Endothelial cell (in vitro differentiated cells): Measurements from ENCODE around the gene ITCH. TPM values are rescaled to one million over a fixed set of nuclear protein-coding genes. Genes with fewer than 3 reads are reported as not detected.
A peak's percentile ranks its signal among the peaks of the same experiment; 100 is the strongest.
"Not testable (repeated sequence)": the region's sequence is repeated elsewhere in the genome, so short reads cannot be mapped to it uniquely, and the experiment has no call there.

Experiments
- DNase-seq: peaks from one replicate; pipeline ENCODE4 v3.0.0; 2021; ENCODE audit warnings: low spot score
- H3K27ac Mint-ChIP-seq: one replicate; pipeline ENCODE4 v1.8.0; 2021; ENCODE audit warnings: mixed read lengths, inconsistent platforms; ENCODE audit not compliant: unreplicated experiment
- H3K27me3 Mint-ChIP-seq: one replicate; pipeline ENCODE4 v1.8.0; 2021; ENCODE audit warnings: mild to moderate bottlenecking, moderate library complexity, mixed read lengths, inconsistent platforms; ENCODE audit not compliant: unreplicated experiment
- H3K36me3 Mint-ChIP-seq: one replicate; pipeline ENCODE4 v1.8.0; 2021; ENCODE audit warnings: mild to moderate bottlenecking, low read depth, mixed read lengths, inconsistent platforms; ENCODE audit not compliant: unreplicated experiment
- H3K4me1 Mint-ChIP-seq: one replicate; pipeline ENCODE4 v1.8.0; 2021; ENCODE audit warnings: mild to moderate bottlenecking, mixed read lengths, inconsistent platforms; ENCODE audit not compliant: unreplicated experiment
- H3K4me3 Mint-ChIP-seq: one replicate; pipeline ENCODE4 v1.8.0; 2021; ENCODE audit warnings: mild to moderate bottlenecking, mixed read lengths, inconsistent platforms; ENCODE audit not compliant: unreplicated experiment
- H3K9me3 Mint-ChIP-seq: one replicate; pipeline ENCODE4 v1.8.0; 2021; ENCODE audit warnings: mixed read lengths, inconsistent platforms; ENCODE audit not compliant: unreplicated experiment
- total RNA-seq: library from RNA; stranded (reverse); fragmentation: NEBNext Ultra II Directional; extraction: Animal tissue kit (Norgen Biotek cat#: 25700); gene quantifications from one replicate; pipeline ENCODE4 v1.2.1, GENCODE V29; 2021; ENCODE audit not compliant: unreplicated experiment
- TF ChIP-seq, protein P1 (sequence below): fragments of 200-600 bp; sonication (generic); IDR thresholded peaks from one replicate; pipeline ENCODE4 v1.5.0; 2021; ENCODE audit warnings: antibody characterized with exemption; ENCODE audit not compliant: unreplicated experiment

The ITCH gene
- total RNA-seq, 1 donor from 2014 or later: 46.8 TPM

DNA sequence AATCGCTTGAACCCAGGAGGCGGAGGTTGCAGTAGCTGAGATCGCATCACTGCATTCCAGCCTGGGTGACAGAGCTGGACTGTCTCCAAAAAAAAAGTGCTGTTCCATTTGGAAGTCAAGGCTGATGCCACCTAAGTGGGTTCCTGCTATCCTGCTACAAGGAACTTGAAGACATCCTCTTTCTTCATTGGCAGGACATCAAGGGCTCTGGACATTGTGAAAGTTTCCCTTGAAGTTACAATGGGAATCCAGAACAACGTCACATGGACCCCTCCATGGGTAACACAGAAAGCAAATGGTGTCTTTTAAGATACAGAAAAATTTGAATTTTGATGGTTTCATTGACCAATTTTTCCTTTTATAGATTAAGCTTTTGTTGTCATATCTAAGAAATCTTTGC is 15.5 kb upstream of the ITCH start:
- no peak overlapping the region for H3K4me3 Mint-ChIP-seq
- H3K4me1 Mint-ChIP-seq: peaks cover 7% of the 10 kb centered on the region
- no peaks in the 10 kb centered on the region for H3K36me3 Mint-ChIP-seq
- TF ChIP-seq, protein P1, sequence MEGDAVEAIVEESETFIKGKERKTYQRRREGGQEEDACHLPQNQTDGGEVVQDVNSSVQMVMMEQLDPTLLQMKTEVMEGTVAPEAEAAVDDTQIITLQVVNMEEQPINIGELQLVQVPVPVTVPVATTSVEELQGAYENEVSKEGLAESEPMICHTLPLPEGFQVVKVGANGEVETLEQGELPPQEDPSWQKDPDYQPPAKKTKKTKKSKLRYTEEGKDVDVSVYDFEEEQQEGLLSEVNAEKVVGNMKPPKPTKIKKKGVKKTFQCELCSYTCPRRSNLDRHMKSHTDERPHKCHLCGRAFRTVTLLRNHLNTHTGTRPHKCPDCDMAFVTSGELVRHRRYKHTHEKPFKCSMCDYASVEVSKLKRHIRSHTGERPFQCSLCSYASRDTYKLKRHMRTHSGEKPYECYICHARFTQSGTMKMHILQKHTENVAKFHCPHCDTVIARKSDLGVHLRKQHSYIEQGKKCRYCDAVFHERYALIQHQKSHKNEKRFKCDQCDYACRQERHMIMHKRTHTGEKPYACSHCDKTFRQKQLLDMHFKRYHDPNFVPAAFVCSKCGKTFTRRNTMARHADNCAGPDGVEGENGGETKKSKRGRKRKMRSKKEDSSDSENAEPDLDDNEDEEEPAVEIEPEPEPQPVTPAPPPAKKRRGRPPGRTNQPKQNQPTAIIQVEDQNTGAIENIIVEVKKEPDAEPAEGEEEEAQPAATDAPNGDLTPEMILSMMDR: no peak
- H3K27me3 Mint-ChIP-seq: no peaks in the 10 kb centered on the region
- H3K27ac Mint-ChIP-seq: no peak overlapping the region
- H3K9me3 Mint-ChIP-seq: no peaks in the 10 kb centered on the region
- no peak for DNase-seq

DNA sequence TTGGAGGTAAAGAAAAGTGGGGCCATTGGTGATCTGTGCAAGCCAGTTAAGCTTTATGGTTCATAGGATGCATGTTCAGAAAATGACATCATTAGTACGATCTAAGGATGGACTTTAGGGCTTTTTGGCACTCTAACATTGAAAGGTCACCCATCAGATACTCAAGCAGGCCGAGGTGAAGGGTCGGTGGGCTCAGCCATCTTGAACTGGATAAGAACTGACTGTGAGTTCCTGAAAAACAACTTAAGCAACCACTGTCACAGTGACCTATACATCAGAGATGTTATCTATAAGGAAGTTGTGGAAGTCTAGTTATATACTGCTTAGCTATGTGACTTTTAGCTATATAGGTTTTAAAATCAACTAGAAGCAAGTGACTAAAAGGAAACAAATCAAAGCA is 13.0 kb upstream of the ITCH start:
- H3K9me3 Mint-ChIP-seq: no peaks in the 10 kb centered on the region
- DNase-seq: no peak
- H3K4me3 Mint-ChIP-seq: no peak overlapping the region
- no peak overlapping the region for H3K27ac Mint-ChIP-seq
- no peaks in the 10 kb centered on the region for H3K4me1 Mint-ChIP-seq
- H3K27me3 Mint-ChIP-seq: no peaks in the 10 kb centered on the region
- TF ChIP-seq, protein P1: no peak
- H3K36me3 Mint-ChIP-seq: no peaks in the 10 kb centered on the region

DNA sequence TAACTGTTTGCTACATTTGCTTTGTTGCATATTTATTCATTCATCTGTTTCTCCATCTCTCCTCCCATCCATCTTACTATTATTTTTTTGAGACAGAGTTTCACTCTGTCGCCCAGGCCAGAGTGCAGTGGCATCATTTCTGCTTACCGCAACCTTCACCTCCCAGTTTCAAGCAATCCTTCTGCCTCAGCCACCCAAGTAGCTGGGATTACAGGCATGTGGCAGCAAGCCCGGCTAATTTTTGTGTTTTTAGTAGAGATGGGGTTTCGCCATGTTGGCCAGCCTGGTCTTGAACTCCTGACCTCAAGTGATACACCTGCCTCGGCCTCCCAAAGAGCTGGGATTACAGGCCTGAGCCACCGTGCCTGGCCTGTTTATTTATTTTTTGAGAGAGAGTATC is 9.6 kb upstream of the ITCH start:
- DNase-seq, H3K4me3 Mint-ChIP-seq, H3K4me1 Mint-ChIP-seq, H3K9me3 Mint-ChIP-seq, H3K27ac Mint-ChIP-seq, H3K27me3 Mint-ChIP-seq, H3K36me3 Mint-ChIP-seq: not testable (repeated sequence)

DNA sequence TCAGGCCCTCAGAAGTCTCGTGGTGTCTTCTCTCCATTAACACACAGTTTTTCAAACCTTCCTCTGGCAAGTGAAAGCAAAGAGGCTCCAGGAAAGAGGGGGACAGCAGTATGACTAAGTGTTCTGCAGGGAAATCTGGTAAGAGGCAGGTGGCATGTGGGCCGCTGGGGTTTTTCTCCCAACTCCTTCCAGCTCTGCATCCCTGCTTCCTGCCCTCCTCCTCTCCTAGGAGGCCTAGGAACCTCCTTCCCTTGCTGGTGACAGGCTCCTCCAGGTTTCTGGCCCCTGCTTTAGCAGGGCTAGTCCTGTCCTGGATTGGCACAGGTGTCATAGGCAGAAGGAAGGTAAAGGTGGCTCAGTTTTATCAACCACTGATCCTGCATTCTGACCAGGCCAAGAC is 7.6 kb upstream of the ITCH start:
- no peaks in the 10 kb centered on the region for H3K27me3 Mint-ChIP-seq
- no peak overlapping the region for H3K27ac Mint-ChIP-seq
- TF ChIP-seq, protein P1: no peak
- H3K4me3 Mint-ChIP-seq: no peak overlapping the region
- DNase-seq: no peak
- H3K36me3 Mint-ChIP-seq: no peaks in the 10 kb centered on the region
- H3K9me3 Mint-ChIP-seq: no peaks in the 10 kb centered on the region
- H3K4me1 Mint-ChIP-seq: no peaks in the 10 kb centered on the region

DNA sequence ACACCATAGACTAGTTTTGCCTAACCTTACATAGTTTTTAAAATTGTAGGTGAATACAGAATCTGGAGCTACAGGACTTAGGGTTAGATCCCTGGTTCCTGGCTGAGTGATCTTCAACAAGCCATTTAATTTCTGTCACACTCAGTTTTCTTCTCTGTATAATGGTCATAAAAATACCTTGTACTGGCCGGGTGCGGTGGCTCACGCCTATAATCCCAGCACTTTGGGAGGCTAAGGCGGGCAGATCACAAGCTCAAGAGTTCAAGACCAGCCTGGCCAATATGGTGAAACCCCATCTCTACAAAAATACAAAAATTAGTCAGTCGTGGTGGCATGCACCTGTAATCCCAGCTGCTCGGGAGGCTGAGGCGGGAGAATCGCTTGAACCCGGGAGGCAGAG is 3.3 kb upstream of the ITCH start:
- H3K4me1 Mint-ChIP-seq: peaks cover 10% of the 10 kb centered on the region
- not testable (repeated sequence) for H3K27ac Mint-ChIP-seq, H3K4me3 Mint-ChIP-seq, H3K27me3 Mint-ChIP-seq, H3K9me3 Mint-ChIP-seq, H3K36me3 Mint-ChIP-seq, DNase-seq

DNA sequence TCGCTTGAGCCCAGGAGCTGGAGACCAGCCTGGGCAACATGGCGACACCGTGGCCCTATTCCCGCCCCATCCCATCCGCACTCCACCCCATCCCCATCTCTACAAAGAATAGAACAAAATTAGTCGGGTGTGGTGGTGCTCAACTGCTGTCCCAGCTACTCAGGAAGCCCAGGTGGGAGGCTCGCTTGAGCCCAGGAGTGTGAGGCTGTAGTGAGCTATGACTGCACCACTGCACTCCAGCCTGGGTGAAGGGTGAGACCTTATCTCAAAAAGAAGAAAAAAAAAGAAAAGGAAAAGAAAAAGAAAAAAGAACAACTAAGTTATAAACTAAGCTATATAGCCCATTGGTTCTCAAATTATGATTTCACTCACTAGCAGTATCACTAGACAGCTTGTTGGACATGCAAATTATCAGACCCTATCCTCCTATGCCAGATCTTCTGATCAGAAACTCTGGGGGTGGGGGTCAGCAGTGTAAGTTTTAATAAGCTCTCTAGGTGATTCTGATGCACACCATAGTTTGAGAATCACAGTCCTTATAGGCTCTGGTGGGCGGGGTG is 491 bp upstream of the ITCH start:
- TF ChIP-seq, protein P1: no peak
- Mint-ChIP-seq H3K9me3 (no peaks in the 10 kb centered on the region), H3K36me3 (peaks cover 5% of the 10 kb centered on the region), H3K27ac (peak overlapping the region; percentile 94), H3K4me3 (peak overlapping the region; percentile 99), H3K27me3 (peaks cover 3% of the 10 kb centered on the region), H3K4me1 (peaks cover 23% of the 10 kb centered on the region)
- no peak for DNase-seq
